K562 (cell line): ENCODE results near the gene GPR42. TPM values are rescaled to one million over a fixed set of nuclear protein-coding genes. Genes with fewer than 3 reads are reported as not detected.
A peak's percentile ranks its signal among the peaks of the same experiment; 100 is the strongest.

Source experiments
- ATAC-seq: fragments of 200-7000 bp; cut with Tn5 transposase; 3 replicates; pipeline ENCODE4 v1.9.1; 2020; ENCODE audit warnings: moderate library complexity
- BruUV-seq: library from RNA; stranded (reverse); fragments of 400-500 nt; replicated peaks from 2 replicates; lab custom pipeline; 2021; lab: Mats Ljungman, UMichigan
- CTCF ChIA-PET: fragments of 300-600 bp; formaldehyde crosslinking; extraction: SDS; loops from one replicate; lab custom pipeline; 2021; ENCODE audit warnings: low intra/inter-chr PET ratio; lab: Yijun Ruan, JAX
- POLR2A ChIA-PET: fragments of 300-600, 350-650 bp; sonication (Branson Sonifier 250); formaldehyde crosslinking; extraction: SDS; loops from one replicate; lab custom pipeline; 2021; ENCODE audit warnings: antibody characterized with exemption, inconsistent platforms; lab: Yijun Ruan, JAX
- DNase-seq, 4 experiments: peaks; one replicate each; pipeline versions ENCODE4 v3.0.0 to v3.0.0-alpha.2; 2011 to 2018; ENCODE audit warnings: low spot score in 3 of 4, mixed read lengths in 3 of 4; ENCODE audit errors: extremely low read depth in 1 of 4
- FAIRE-seq: peaks from 2 replicates; lab custom pipeline; 2011; peaks lifted over from hg19 to GRCh38; lab: Jason Lieb, UNC
- H2AFZ ChIP-seq: 2 replicates; pipeline ENCODE4 v1.6.0; 2011; ENCODE audit warnings: low read depth, low read length, control low read depth, inconsistent platforms
- H3K27ac ChIP-seq: fragments of 200-600 bp; 3 replicates; pipeline ENCODE4 v1.8.0; 2011; ENCODE audit warnings: low read depth, mild to moderate bottlenecking, control low read depth, inconsistent platforms, low read length, moderate library complexity, mixed read lengths; ENCODE audit errors: extremely low read depth
- H3K27me3 ChIP-seq, 2 experiments: fragments of 300-600 bp in 1 of 2; 2 replicates in 1 of 2; 3 replicates in 1 of 2; pipeline versions ENCODE4 v1.6.0 to v1.8.0; 2011; ENCODE audit warnings: inconsistent platforms in 2 of 2, low read length in 2 of 2, mild to moderate bottlenecking in 1 of 2, mixed read lengths in 1 of 2, moderate library complexity in 1 of 2; ENCODE audit not compliant: control insufficient read depth in 2 of 2, insufficient read depth in 2 of 2
- H3K36me3 ChIP-seq: fragments of 300-600 bp; 3 replicates; pipeline ENCODE4 v1.8.0; 2011; ENCODE audit warnings: mild to moderate bottlenecking, low read length, inconsistent platforms; ENCODE audit not compliant: control insufficient read depth, insufficient read depth
- H3K4me1 ChIP-seq, 2 experiments: fragments of 200-600 bp in 1 of 2; replicated peaks in 1 of 2; 2 replicates in 1 of 2; 3 replicates in 1 of 2; pipeline versions ENCODE4 v1.5.1 to v1.8.0; 2011; ENCODE audit warnings: inconsistent platforms in 2 of 2, low read length in 2 of 2, mild to moderate bottlenecking in 1 of 2, mixed read lengths in 1 of 2, moderate library complexity in 1 of 2; ENCODE audit not compliant: control insufficient read depth in 2 of 2, insufficient read depth in 2 of 2
- H3K4me2 ChIP-seq: 2 replicates; pipeline ENCODE4 v1.6.1; 2011; ENCODE audit warnings: low read length, control low read depth, inconsistent platforms, mixed read lengths; ENCODE audit not compliant: insufficient read depth
- H3K4me3 ChIP-seq: fragments of 200-600 bp; sonication (generic), shearing (Covaris generic); 2 replicates; pipeline ENCODE4 v1.5.1; 2016; ENCODE audit warnings: control low read depth, inconsistent platforms
- H3K79me2 ChIP-seq: fragments of 200-600 bp; 3 replicates; pipeline ENCODE4 v1.8.0; 2011; ENCODE audit warnings: low read length, inconsistent platforms; ENCODE audit not compliant: control insufficient read depth, insufficient read depth
- H3K9ac ChIP-seq, 2 experiments: 2 replicates each; pipeline versions ENCODE4 v1.6.0 to v1.6.1; 2011; ENCODE audit warnings: low read depth in 2 of 2, low read length in 2 of 2, control low read depth in 1 of 2, inconsistent platforms in 1 of 2, mild to moderate bottlenecking in 1 of 2, mixed read lengths in 1 of 2; ENCODE audit not compliant: insufficient read depth in 1 of 2
- H3K9me1 ChIP-seq: one replicate; pipeline ENCODE4 v1.6.0; 2011; ENCODE audit warnings: inconsistent platforms, mild to moderate bottlenecking, low read length, moderate library complexity; ENCODE audit not compliant: control insufficient read depth, insufficient read depth
- H3K9me3 ChIP-seq: replicated peaks from 2 replicates; pipeline ENCODE4 v1.5.1; 2011; ENCODE audit warnings: low read depth, low read length, inconsistent platforms; ENCODE audit not compliant: control insufficient read depth, insufficient read depth
- H4K20me1 ChIP-seq: replicated peaks from 2 replicates; pipeline ENCODE4 v1.6.1; 2011; ENCODE audit warnings: low read length, inconsistent platforms, mixed read lengths; ENCODE audit not compliant: control insufficient read depth, insufficient read depth
- ARID1B ChIP-seq: fragments of 450-650 bp; IDR thresholded peaks from 2 replicates; pipeline ENCODE4 v1.6.1; 2016; ENCODE audit warnings: antibody characterized with exemption, mild to moderate bottlenecking, inconsistent platforms
- FOXK1 ChIP-seq: sonication (generic); formaldehyde crosslinking; IDR thresholded peaks from 2 replicates; pipeline ENCODE4 v1.8.0; 2022; ENCODE audit warnings: missing genetic modification reagents, mild to moderate bottlenecking, borderline replicate concordance
- KDM5B ChIP-seq: fragments of 200-600 bp; sonication (generic); IDR thresholded peaks from 2 replicates; pipeline ENCODE4 v1.6.1; 2012; ENCODE audit warnings: low read depth, mild to moderate bottlenecking, moderate library complexity, low read length, control low read depth, inconsistent platforms; ENCODE audit not compliant: insufficient replicate concordance
- KLF10 ChIP-seq: fragments of 250-450 bp; sonication (Bioruptor Pico); IDR thresholded peaks from 2 replicates; pipeline ENCODE4 v1.6.1; 2021; ENCODE audit warnings: matching md5 sums
- MCM3 ChIP-seq: fragments of 450-650 bp; IDR thresholded peaks from 2 replicates; pipeline ENCODE4 v1.6.1; 2016
- NFRKB ChIP-seq: fragments of 450-650 bp; IDR thresholded peaks from 2 replicates; pipeline ENCODE4 v1.6.1; 2016; ENCODE audit warnings: low read depth
- WGBS: fragments of 100-300 bp; shearing (Covaris generic); methylation state at CpG from one replicate; pipeline ENCODE4 v1.1.6; 2016; ENCODE audit warnings: low coverage, mixed read lengths; ENCODE audit not compliant: insufficient coverage; ENCODE audit errors: missing lambda C conversion rate; 5-methylcytosine and 5-hydroxymethylcytosine counted together
- in situ Hi-C: fragments of 300-500 bp; cut with MboI; formaldehyde crosslinking; loops from 4 replicates; pipeline ENCODE4 v1.15.0; 2018; ENCODE audit warnings: inconsistent platforms, mixed read lengths
- intact Hi-C: fragments of 100-400 bp; cut with micrococcal nuclease; formaldehyde crosslinking; loops from 2 replicates; pipeline ENCODE4 v1.14.2; 2022
- polyA plus RNA-seq, 8 experiments: library from polyadenylated mRNA; depleted of rRNA in 4 of 8; stranded (reverse) in 5 of 8; unstranded in 3 of 8; fragments of >200 nt; fragmentation: Nextera tagmentation in 2 of 8; fragmentation: Illumina TruSeq in 1 of 8; extraction: Ambion mirVana in 2 of 8; extraction: Trizol in 1 of 8; gene quantifications; 2 replicates each; pipeline versions ENCODE4 v1.2.1 to v1.2.3, GENCODE V29; 2011 to 2014; ENCODE audit warnings: inconsistent platforms in 1 of 8, missing spikeins in 1 of 8
- total RNA-seq, 7 experiments: library from RNA; depleted of rRNA in 6 of 7; stranded (reverse); fragments of >200 nt in 6 of 7; fragmentation: Illumina TruSeq in 2 of 7; extraction: Trizol in 2 of 7; gene quantifications; 2 replicates each; pipeline versions ENCODE4 v1.2.1 to v1.2.3, GENCODE V29; 2011 to 2021; ENCODE audit warnings: low replicate concordance in 1 of 7
- TF ChIP-seq, protein P1 (sequence below): fragments of 250-450 bp; sonication (Bioruptor Pico); IDR thresholded peaks from 2 replicates; pipeline ENCODE4 v1.4.0; 2020
- TF ChIP-seq, protein P2 (sequence below): sonication (generic); formaldehyde crosslinking; IDR thresholded peaks from 2 replicates; pipeline ENCODE4 v1.9.0; 2022; ENCODE audit warnings: mild to moderate bottlenecking, missing genetic modification reagents

GPR42 gene
- total and polyA plus RNA-seq, 9 of the 15 experiments (the other 6 are each of a cell fraction or from before 2014, with no cell fraction given), result not detected

DNA sequence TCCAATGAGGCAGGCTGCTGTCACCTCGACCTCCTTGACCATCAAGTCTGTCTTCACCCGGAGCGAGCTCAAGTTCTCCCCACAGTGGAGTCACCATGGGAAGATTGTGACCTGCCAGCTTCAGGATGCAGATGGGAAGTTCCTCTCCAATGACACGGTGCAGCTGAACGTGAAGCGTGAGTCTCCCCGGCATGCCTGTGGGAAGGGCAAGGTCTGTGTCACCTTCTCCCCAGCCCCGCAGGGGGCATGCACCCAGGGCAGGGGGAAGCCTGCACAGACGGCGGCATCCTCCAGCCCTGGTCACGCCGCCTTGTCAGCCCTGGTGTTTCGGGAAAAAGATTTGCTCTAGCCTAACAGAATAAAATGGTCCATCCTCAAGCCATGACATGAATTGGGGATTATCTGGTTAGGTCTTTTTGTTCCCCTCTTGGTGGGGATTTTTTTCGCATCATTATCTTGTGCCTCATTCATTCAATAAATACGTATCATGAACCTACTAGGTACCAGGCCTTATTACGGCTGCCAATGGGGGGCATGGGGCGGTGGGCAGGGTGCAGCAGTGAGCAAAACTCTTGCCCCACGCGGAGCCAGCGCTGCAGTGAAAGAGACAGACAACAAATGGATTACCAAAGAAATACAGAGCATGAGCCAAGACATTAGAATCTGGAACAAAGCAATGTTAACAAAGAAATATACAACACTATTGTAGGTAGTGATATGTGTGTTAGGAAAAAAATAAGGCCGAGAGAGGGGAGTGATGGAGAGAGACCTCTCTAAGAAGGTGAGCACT lies 34.5 kb upstream of the GPR42 start:
- H3K36me3 ChIP-seq, result no peaks in the 10 kb centered on the region
- DNase-seq (no peak), FAIRE-seq (no peak), ATAC-seq (no peak)
- no peak overlapping the region for H3K27ac ChIP-seq
- H3K4me3 ChIP-seq, result no peak overlapping the region
- no peaks in the 10 kb centered on the region for H3K9me1 ChIP-seq
- H3K27me3 ChIP-seq, result no peaks in the 10 kb centered on the region
- in situ Hi-C loops (loop anchor here (10.0 kb wide), 1 partner anchor 62 kb away; no protein-coding TSS in a partner anchor), intact Hi-C loops (no loop called here)
- peaks cover 0 to 14% of the 10 kb centered on the region in 2 experiments; a peak in 2 of 5 replicates for H3K4me1 ChIP-seq
- WGBS, result 66% methylated on average over 20 of the region's 21 CpGs
- BruUV-seq, result no TSS peak
- TF ChIP-seq, protein P1, sequence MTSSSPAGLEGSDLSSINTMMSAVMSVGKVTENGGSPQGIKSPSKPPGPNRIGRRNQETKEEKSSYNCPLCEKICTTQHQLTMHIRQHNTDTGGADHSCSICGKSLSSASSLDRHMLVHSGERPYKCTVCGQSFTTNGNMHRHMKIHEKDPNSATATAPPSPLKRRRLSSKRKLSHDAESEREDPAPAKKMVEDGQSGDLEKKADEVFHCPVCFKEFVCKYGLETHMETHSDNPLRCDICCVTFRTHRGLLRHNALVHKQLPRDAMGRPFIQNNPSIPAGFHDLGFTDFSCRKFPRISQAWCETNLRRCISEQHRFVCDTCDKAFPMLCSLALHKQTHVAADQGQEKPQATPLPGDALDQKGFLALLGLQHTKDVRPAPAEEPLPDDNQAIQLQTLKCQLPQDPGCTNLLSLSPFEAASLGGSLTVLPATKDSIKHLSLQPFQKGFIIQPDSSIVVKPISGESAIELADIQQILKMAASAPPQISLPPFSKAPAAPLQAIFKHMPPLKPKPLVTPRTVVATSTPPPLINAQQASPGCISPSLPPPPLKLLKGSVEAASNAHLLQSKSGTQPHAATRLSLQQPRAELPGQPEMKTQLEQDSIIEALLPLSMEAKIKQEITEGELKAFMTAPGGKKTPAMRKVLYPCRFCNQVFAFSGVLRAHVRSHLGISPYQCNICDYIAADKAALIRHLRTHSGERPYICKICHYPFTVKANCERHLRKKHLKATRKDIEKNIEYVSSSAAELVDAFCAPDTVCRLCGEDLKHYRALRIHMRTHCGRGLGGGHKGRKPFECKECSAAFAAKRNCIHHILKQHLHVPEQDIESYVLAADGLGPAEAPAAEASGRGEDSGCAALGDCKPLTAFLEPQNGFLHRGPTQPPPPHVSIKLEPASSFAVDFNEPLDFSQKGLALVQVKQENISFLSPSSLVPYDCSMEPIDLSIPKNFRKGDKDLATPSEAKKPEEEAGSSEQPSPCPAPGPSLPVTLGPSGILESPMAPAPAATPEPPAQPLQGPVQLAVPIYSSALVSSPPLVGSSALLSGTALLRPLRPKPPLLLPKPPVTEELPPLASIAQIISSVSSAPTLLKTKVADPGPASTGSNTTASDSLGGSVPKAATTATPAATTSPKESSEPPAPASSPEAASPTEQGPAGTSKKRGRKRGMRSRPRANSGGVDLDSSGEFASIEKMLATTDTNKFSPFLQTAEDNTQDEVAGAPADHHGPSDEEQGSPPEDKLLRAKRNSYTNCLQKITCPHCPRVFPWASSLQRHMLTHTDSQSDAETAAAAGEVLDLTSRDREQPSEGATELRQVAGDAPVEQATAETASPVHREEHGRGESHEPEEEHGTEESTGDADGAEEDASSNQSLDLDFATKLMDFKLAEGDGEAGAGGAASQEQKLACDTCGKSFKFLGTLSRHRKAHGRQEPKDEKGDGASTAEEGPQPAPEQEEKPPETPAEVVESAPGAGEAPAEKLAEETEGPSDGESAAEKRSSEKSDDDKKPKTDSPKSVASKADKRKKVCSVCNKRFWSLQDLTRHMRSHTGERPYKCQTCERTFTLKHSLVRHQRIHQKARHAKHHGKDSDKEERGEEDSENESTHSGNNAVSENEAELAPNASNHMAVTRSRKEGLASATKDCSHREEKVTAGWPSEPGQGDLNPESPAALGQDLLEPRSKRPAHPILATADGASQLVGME (CRISPR knock-in tag), result no peak
- TF ChIP-seq NFRKB (no peak), FOXK1 (CRISPR knock-in tag) (no peak), ARID1B (no peak), KDM5B (no peak), MCM3 (no peak), KLF10 (CRISPR knock-in tag) (no peak)
- TF ChIP-seq, protein P2, sequence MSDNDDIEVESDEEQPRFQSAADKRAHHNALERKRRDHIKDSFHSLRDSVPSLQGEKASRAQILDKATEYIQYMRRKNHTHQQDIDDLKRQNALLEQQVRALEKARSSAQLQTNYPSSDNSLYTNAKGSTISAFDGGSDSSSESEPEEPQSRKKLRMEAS (CRISPR knock-in tag), result no peak
- no peak overlapping the region for H2AFZ ChIP-seq
- H4K20me1 ChIP-seq, result no peaks in the 10 kb centered on the region
- H3K79me2 ChIP-seq, result no peaks in the 10 kb centered on the region
- H3K4me2 ChIP-seq, result no peak overlapping the region
- H3K9ac ChIP-seq, result 0 out of 4 replicates have a peak overlapping the region, but pooled peaks of 1 of the 2 experiments have one; percentile 43
- H3K9me3 ChIP-seq, result no peaks in the 10 kb centered on the region
- ChIA-PET CTCF (no interaction called here), POLR2A (no interaction called here)
